OCI-LY7 (cell line): ENCODE data around the gene MYO9B.

ENCODE experiments used
- EZH2phosphoT487 ChIP-seq: fragments of 200-600 bp; sonication (generic); IDR thresholded peaks from 2 replicates; pipeline ENCODE4 v1.6.1; 2018; ENCODE audit warnings: low read depth, borderline replicate concordance, mild to moderate bottlenecking, mixed run types, antibody characterized with exemption, low read length, moderate library complexity, mixed read lengths
- TF ChIP-seq, protein P1 (sequence below): fragments of 200-600 bp; sonication (generic); conservative IDR thresholded peaks from 2 replicates; pipeline ENCODE4 v1.5.1; 2014; ENCODE audit warnings: mild to moderate bottlenecking, antibody characterized with exemption, low read length, moderate library complexity, mixed read lengths

DNA sequence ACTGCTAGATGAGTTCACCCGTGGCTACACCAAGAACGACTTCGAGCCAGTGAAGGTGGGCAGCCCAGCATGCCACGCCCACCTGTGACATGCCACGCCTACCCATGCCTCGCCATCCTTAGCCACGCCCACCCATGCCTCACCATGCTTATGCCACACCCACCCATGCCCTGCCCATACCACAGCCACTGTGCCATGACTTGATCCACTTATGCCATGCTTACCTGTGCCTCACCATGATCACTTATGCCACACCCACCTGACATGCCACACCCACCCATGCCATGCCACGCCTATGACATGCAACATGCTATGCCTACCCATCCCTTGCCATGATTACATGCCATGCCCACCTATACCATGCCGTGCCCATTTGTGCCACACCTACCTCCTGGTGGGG is 126.7 kb downstream of the MYO9B start:
- TF ChIP-seq, protein P1, sequence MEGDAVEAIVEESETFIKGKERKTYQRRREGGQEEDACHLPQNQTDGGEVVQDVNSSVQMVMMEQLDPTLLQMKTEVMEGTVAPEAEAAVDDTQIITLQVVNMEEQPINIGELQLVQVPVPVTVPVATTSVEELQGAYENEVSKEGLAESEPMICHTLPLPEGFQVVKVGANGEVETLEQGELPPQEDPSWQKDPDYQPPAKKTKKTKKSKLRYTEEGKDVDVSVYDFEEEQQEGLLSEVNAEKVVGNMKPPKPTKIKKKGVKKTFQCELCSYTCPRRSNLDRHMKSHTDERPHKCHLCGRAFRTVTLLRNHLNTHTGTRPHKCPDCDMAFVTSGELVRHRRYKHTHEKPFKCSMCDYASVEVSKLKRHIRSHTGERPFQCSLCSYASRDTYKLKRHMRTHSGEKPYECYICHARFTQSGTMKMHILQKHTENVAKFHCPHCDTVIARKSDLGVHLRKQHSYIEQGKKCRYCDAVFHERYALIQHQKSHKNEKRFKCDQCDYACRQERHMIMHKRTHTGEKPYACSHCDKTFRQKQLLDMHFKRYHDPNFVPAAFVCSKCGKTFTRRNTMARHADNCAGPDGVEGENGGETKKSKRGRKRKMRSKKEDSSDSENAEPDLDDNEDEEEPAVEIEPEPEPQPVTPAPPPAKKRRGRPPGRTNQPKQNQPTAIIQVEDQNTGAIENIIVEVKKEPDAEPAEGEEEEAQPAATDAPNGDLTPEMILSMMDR: no peak
- TF ChIP-seq EZH2phosphoT487: no peak
